ENCODE measurements around the gene GNE. TPM values are rescaled to one million over a fixed set of nuclear protein-coding genes. Genes with fewer than 3 reads are reported as not detected.

Gene GNE
- total RNA-seq, 2 experiments from 2014 or later, result 19.2 to 20.5 TPM

- Mint-ChIP-seq H3K27me3 (no peaks in the 10 kb centered on the region), H3K4me1 (ENCODE audit: low read depth) (peaks cover 6% of the 10 kb centered on the region), H3K36me3 (peaks cover 2% of the 10 kb centered on the region), H3K4me3 (no peak overlapping the region), H3K27ac (no peak overlapping the region), H3K9me3 (no peaks in the 10 kb centered on the region)
- intact Hi-C loops (cut with micrococcal nuclease), result no loop called here
- ChIA-PET POLR2A (interaction anchor here (1.0 kb wide), 1 partner anchor 13 kb away, joined by 4 read pairs; no protein-coding TSS in a partner anchor), CTCF (interaction anchor here (0.8 to 11.4 kb wide), 8 partner anchors 15 to 374 kb away, joined by 3 to 341 read pairs (median 19); partner anchors contain the start of gene GLIPR2)
- DNase-seq, result no peak
These were observed 93.3 kb downstream of the GNE start for GRCh38 chr9:36164989-36165388.

Other genes with a start within 250 kb of the GNE start
- 1 to 10 TPM; 6.1 to 7.2 TPM for gene RECK, start 221.5 kb downstream of the GNE start, total RNA-seq
- 10 to 100 TPM; 24.7 to 25.8 TPM for gene GLIPR2, start 121.7 kb downstream of the GNE start, total RNA-seq
- not detected for gene CCIN, start 89.1 kb downstream of the GNE start, total RNA-seq
- 100 to 1,000 TPM; 139 to 144 TPM for gene CLTA, start 67.5 kb downstream of the GNE start, total RNA-seq
- gene RNF38, start 141.8 kb upstream of the GNE start, total RNA-seq, result 10 to 100 TPM; 24.9 to 27.1 TPM

All from activated CD4-positive, alpha-beta memory T cell treated with anti-CD3 and anti-CD28 coated beads for 36 hours (primary cell).